TTC549 (cell line): ENCODE measurements around the gene NFKBIL1.

Source experiments
- FAIRE-seq: peaks from 2 replicates; lab custom pipeline; 2012; peaks lifted over from hg19 to GRCh38; lab: Jason Lieb, UNC

The NFKBIL1 gene

DNA sequence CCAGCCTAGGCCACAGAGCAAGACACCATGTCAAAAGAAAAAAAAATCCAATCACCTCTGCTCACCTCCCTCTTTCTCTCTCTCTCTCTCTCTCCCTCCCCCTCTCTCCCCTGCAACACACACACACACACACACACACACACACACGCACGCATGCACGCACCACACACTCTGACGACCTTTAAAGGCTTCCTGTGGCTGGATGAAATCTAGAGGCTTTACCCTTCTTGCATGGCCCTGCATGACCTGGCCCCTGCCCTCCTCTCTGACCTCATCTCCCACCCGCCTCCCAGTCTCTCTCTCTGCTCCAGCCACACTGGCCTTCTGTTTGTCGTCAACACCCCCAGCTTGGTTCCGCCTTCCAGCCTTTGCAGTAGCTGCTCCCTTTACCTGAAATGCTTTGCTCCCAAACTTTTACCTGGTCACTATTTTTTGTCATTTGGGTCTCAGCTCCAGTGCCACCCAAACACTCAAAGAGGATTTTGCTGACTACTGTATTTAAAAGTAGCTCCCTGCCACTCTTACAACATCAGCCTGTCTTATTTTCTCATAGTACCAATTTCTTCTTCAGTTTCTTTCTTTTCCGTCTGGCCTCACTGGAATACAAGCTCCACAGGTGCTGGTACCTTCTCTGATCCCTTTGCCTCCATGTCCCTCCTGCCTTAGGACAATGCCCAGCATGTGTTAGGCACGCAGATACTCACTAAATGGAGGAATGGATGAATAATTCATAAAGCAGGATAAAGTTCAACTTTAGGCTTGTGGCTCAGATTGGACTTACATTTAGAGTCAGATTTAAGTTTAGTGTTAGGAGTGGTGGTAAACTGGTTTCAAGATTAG, 20.3 kb downstream of the NFKBIL1 start:
- FAIRE-seq: no peak

DNA sequence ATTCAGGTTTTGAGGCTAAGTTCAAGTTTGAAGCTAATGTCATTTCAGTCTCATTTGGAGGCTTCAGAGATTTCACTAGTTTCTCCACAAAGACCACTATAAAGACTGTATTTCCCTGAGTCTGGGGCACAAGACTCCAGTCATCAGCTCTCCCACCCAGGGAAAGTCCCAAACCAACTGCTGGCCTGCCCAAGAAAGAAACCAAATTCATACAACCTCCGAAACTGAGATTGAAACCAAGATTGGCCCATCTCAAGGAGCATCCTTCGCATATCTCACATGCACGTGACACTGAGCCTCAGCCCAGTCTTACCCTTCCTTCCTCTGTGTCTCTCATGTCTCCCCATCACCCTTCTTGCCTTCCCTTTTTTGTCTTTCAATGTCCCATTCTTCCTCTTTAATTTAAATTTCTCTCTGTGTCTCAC, 21.1 kb downstream of the NFKBIL1 start:
- FAIRE-seq: no peak

DNA sequence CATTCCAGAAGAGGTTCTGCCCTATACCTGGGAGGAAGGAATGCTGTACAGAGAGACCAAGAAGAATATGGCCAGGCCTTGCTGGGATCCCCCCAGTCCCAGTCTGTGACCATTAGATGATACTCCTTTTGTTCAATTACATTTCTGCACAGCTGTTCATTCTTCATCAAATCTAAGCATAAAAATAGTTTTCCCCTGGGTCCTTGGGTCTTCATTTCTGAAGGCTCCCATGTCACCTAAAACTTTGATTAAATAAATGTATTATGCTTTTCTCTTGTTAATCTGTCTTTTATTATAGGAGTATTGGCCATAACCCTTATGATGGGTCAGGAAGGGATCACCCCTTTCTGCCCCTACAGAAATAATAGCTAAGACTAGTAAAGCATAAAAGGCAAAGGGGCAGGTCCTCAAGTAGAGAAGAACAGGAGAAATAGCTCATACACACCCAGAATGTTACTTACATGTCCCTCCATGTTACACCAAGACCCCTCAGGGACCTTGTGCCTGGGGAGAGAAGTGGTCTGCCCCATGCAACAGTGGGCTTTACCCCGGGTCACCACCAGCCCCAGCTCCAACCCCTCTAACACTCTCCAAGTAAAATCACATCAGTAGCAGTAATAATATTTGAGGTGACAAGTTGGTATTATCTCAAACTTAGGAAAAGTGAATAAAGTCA, 22.6 kb downstream of the NFKBIL1 start:
- no peak for FAIRE-seq

DNA sequence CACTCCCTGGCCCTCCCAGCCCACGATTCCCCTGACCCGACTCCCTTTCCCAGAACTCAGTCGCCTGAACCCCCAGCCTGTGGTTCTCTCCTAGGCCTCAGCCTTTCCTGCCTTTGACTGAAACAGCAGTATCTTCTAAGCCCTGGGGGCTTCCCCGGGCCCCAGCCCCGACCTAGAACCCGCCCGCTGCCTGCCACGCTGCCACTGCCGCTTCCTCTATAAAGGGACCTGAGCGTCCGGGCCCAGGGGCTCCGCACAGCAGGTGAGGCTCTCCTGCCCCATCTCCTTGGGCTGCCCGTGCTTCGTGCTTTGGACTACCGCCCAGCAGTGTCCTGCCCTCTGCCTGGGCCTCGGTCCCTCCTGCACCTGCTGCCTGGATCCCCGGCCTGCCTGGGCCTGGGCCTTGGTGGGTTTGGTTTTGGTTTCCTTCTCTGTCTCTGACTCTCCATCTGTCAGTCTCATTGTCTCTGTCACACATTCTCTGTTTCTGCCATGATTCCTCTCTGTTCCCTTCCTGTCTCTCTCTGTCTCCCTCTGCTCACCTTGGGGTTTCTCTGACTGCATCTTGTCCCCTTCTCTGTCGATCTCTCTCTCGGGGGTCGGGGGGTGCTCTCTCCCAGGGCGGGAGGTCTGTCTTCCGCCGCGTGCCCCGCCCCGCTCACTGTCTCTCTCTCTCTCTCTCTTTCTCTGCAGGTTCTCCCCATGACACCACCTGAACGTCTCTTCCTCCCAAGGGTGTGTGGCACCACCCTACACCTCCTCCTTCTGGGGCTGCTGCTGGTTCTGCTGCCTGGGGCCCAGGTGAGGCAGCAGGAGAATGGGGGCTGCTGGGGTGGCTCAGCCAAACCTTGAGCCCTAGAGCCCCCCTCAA, 24.9 kb downstream of the NFKBIL1 start, which contains the start of gene LTA:
Gene LTA, plus strand, starts transcription at position 249 of the 871 bp plus-strand sequence. Its CDS starts 454 bp downstream, at position 703.
- FAIRE-seq: no peak

DNA sequence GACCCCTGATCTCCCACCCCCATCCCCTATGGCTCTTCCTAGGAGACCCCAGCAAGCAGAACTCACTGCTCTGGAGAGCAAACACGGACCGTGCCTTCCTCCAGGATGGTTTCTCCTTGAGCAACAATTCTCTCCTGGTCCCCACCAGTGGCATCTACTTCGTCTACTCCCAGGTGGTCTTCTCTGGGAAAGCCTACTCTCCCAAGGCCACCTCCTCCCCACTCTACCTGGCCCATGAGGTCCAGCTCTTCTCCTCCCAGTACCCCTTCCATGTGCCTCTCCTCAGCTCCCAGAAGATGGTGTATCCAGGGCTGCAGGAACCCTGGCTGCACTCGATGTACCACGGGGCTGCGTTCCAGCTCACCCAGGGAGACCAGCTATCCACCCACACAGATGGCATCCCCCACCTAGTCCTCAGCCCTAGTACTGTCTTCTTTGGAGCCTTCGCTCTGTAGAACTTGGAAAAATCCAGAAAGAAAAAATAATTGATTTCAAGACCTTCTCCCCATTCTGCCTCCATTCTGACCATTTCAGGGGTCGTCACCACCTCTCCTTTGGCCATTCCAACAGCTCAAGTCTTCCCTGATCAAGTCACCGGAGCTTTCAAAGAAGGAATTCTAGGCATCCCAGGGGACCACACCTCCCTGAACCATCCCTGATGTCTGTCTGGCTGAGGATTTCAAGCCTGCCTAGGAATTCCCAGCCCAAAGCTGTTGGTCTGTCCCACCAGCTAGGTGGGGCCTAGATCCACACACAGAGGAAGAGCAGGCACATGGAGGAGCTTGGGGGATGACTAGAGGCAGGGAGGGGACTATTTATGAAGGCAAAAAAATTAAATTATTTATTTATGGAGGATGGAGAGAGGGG, 26.1 kb downstream of the NFKBIL1 start:
- no peak for FAIRE-seq

DNA sequence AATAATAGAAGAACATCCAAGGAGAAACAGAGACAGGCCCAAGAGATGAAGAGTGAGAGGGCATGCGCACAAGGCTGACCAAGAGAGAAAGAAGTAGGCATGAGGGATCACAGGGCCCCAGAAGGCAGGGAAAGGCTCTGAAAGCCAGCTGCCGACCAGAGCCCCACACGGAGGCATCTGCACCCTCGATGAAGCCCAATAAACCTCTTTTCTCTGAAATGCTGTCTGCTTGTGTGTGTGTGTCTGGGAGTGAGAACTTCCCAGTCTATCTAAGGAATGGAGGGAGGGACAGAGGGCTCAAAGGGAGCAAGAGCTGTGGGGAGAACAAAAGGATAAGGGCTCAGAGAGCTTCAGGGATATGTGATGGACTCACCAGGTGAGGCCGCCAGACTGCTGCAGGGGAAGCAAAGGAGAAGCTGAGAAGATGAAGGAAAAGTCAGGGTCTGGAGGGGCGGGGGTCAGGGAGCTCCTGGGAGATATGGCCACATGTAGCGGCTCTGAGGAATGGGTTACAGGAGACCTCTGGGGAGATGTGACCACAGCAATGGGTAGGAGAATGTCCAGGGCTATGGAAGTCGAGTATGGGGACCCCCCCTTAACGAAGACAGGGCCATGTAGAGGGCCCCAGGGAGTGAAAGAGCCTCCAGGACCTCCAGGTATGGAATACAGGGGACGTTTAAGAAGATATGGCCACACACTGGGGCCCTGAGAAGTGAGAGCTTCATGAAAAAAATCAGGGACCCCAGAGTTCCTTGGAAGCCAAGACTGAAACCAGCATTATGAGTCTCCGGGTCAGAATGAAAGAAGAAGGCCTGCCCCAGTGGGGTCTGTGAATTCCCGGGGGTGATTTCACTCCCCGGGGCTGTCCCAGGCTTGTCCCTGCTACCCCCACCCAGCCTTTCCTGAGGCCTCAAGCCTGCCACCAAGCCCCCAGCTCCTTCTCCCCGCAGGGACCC, 27.0 kb downstream of the NFKBIL1 start:
- no peak for FAIRE-seq

DNA sequence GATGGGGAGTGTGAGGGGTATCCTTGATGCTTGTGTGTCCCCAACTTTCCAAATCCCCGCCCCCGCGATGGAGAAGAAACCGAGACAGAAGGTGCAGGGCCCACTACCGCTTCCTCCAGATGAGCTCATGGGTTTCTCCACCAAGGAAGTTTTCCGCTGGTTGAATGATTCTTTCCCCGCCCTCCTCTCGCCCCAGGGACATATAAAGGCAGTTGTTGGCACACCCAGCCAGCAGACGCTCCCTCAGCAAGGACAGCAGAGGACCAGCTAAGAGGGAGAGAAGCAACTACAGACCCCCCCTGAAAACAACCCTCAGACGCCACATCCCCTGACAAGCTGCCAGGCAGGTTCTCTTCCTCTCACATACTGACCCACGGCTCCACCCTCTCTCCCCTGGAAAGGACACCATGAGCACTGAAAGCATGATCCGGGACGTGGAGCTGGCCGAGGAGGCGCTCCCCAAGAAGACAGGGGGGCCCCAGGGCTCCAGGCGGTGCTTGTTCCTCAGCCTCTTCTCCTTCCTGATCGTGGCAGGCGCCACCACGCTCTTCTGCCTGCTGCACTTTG, 28.0 kb downstream of the NFKBIL1 start, which contains the start of gene TNF:
Gene TNF, plus strand, starts transcription at position 231 of the 567 bp plus-strand sequence. Its CDS starts 177 bp downstream, at position 408.
- FAIRE-seq: no peak

DNA sequence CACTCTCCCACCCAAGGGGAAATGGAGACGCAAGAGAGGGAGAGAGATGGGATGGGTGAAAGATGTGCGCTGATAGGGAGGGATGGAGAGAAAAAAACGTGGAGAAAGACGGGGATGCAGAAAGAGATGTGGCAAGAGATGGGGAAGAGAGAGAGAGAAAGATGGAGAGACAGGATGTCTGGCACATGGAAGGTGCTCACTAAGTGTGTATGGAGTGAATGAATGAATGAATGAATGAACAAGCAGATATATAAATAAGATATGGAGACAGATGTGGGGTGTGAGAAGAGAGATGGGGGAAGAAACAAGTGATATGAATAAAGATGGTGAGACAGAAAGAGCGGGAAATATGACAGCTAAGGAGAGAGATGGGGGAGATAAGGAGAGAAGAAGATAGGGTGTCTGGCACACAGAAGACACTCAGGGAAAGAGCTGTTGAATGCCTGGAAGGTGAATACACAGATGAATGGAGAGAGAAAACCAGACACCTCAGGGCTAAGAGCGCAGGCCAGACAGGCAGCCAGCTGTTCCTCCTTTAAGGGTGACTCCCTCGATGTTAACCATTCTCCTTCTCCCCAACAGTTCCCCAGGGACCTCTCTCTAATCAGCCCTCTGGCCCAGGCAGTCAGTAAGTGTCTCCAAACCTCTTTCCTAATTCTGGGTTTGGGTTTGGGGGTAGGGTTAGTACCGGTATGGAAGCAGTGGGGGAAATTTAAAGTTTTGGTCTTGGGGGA, 28.7 kb downstream of the NFKBIL1 start:
- no peak for FAIRE-seq

DNA sequence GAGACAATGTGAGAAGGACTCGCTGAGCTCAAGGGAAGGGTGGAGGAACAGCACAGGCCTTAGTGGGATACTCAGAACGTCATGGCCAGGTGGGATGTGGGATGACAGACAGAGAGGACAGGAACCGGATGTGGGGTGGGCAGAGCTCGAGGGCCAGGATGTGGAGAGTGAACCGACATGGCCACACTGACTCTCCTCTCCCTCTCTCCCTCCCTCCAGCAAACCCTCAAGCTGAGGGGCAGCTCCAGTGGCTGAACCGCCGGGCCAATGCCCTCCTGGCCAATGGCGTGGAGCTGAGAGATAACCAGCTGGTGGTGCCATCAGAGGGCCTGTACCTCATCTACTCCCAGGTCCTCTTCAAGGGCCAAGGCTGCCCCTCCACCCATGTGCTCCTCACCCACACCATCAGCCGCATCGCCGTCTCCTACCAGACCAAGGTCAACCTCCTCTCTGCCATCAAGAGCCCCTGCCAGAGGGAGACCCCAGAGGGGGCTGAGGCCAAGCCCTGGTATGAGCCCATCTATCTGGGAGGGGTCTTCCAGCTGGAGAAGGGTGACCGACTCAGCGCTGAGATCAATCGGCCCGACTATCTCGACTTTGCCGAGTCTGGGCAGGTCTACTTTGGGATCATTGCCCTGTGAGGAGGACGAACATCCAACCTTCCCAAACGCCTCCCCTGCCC, 29.6 kb downstream of the NFKBIL1 start:
- FAIRE-seq: no peak

DNA sequence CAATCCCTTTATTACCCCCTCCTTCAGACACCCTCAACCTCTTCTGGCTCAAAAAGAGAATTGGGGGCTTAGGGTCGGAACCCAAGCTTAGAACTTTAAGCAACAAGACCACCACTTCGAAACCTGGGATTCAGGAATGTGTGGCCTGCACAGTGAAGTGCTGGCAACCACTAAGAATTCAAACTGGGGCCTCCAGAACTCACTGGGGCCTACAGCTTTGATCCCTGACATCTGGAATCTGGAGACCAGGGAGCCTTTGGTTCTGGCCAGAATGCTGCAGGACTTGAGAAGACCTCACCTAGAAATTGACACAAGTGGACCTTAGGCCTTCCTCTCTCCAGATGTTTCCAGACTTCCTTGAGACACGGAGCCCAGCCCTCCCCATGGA, 30.2 kb downstream of the NFKBIL1 start:
- FAIRE-seq: no peak

DNA sequence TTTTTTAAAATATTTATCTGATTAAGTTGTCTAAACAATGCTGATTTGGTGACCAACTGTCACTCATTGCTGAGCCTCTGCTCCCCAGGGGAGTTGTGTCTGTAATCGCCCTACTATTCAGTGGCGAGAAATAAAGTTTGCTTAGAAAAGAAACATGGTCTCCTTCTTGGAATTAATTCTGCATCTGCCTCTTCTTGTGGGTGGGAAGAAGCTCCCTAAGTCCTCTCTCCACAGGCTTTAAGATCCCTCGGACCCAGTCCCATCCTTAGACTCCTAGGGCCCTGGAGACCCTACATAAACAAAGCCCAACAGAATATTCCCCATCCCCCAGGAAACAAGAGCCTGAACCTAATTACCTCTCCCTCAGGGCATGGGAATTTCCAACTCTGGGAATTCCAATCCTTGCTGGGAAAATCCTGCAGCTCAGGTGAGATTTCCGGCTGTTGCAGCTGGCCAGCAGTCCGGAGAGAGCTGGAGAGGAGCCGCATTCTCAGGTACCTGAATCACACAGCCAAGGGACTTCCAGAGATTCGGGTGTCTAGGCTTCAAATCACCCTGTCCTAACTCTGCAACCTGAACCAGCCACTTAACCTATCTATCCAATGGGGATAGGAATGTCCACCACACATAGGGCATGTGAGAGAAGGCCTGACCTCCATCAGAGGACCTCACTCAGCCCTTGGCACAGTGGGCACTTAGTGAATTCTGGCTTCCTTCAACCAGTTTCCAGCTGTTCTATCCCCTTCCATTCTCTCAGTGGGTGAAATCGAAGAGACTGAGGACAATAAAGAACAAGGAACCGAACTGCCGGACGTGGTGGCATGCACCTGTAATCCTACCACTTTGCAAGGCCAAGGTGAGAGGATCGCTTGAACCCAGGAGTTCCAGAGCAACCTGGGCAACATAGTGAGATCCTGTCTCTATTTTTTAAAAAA, 31.0 kb downstream of the NFKBIL1 start:
- FAIRE-seq: no peak

DNA sequence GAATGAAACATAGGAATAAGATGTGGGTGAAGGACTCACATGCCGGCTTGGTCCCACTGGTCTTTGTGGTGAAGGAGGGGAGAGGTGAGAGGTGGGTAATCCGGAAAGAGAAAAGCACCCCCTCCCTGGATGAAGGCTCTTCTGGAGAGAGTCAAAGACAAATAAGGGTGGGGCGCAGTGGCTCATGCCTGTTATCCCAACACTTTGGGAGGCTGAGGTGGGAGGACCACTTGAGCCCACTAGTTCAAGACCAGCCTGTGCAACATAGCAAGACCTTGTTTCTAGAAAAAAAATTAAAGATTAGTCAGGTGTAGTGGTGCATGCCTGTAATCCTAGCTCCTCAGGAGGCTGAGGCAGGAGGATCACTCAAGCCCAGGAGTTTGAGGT, 31.7 kb downstream of the NFKBIL1 start:
- FAIRE-seq: no peak

DNA sequence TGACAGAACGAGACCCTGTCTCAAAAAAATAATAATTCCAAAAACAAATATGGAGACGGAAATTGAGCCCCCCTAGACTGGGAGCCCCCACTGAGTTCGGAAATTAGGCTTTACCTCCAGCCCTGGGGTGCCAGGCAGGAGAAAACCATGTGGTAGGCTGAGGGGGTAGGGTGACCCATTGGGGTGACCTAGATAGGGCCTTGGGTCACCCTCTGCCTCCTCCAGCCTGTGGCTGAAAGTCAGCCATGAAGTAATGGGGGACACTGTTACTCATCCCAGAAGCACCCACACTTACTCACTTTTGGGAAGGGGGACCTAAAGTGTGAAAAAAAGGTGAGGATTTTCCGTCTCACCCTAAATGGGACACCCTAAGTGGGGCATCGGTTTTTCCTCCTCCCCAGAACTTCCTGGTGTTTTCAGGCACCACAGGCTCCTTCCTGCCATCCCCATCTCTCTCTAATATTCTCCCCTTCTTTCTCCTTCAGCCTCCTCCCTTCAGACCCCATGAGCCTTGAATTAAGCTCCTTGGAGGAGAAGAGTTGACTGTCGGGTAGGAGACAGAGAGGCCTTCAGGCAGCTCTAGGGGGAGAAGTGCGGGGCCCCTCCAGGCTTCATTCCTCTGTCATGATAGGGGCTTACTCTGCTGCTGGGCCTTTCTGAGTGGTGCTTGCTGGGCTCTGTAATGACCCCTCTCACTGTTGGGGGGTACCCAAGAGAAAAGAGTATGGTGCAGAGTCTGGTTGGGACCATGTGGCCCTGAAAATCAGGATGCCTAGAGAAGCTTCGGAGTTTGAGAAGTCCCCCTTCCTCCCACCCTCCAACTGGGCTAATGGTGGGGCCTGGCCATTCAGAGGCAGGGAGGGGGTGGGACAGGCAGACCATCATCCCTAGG, 32.4 kb downstream of the NFKBIL1 start:
- FAIRE-seq: no peak

DNA sequence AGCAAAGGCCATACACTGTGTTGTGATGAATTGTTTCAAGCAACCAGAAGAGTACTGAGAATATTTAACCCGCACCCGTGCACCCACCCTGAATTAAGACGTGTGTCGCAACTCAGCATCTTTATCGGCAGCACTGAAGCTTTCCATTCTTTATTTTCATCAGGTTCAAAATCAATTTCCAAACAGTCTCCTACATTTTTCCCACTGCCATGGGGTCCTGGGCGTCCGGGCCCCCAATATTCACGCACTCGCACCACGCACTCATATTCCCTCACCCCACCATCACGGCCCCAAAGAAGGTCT, 33.0 kb downstream of the NFKBIL1 start:
- no peak for FAIRE-seq

DNA sequence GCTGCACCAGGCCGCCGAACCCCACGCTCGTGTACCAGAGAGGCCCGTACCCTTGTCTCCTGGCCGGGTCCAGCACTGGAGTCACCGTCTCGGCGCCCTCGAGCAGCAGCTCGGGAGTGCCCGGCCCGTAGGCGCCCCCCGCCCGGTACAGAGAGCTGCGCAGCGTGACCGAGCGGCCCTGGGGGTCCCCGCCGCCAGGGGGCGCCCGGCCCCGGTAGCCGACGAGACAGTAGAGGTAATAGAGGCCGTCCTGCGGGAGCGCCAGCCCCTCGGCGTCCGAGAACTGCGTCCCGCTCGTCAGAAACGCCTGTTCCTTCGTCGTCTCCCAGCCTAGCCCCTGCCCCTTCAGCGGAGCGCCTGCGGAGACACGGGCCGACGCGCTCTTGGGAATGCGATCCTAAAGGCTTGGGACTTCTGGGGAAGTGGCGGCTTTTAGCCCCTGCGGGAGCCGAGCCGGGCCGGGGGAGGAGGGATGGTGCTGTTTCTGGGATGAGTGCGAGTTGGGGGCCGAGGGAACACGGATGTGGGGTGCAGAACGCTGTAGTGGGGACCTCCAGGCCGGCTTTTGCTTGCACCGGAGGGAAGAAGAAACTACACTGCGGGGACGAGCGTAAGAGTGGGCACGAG, 33.5 kb downstream of the NFKBIL1 start:
- no peak for FAIRE-seq
